Uterus (tissue), 2 donors: ENCODE measurements around the gene ARHGAP8.

Experiments used
- CTCF ChIP-seq, 4 experiments: fragments of 200-600 bp in 2 of 4; fragments of 450-650 bp in 2 of 4; sonication (generic) in 2 of 4; IDR thresholded peaks; one replicate each; pipeline ENCODE4 v1.5.1; 2016 to 2019; ENCODE audit warnings: antibody characterized with exemption in 4 of 4, mild to moderate bottlenecking in 2 of 4, moderate library complexity in 1 of 4
- POLR2A ChIP-seq, 2 donors: fragments of 450-650 bp; IDR thresholded peaks; one replicate each; pipeline ENCODE4 v1.6.1; 2016; ENCODE audit warnings: antibody characterized with exemption in 2 of 2, mild to moderate bottlenecking in 1 of 2, moderate library complexity in 1 of 2

DNA sequence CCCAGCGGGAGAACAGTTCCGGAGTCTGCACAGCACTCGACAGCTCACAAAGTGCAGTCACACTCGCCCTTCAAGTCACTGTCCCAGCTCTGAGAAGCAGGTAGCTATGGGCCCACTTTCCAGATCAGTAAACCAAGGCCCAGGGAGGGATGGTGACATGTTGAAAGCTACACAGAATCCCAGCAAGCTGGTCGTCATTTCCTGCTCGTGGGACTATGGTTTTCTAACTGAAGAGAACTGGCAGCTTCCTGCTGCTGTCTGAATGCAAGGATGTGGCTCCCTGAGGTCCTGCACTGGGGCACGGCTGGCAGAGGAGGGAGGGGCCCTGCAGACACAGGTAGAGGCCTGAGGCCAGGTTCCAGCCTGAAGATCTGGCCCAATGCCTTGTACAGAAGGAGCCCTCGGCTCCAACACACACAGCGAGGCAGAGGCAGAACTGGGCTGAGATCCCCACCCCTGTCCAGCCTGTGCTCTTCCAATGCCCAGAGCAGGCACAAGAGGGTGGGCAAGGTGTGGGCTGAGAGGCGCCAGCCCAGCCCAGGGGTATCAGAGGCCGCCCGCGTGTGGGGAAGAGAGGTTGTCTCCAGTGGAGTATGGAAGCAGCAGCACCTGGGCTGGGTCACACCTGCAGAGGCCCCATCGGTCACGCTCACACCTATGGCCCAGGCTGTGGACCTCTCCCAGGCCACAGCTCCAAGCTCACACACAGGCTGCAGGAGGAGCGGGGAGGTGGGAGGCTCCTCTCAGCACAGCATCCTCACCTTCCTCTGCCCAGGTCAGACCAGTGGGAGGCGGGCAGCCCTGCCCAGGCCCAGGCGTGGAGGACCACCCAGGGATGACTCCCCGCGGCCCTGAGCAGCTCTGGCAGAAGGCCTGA is 138.3 kb downstream of the ARHGAP8 start:
- TF ChIP-seq CTCF (IDR thresholded peaks at IDR 0.05), result no peak
- no peak for TF ChIP-seq POLR2A (IDR thresholded peaks at IDR 0.05)
